GM21528 (cell line): ENCODE measurements around the gene EOLA2.
"Not testable (repeated sequence)": the region's sequence is repeated elsewhere in the genome, so short reads cannot be mapped to it uniquely, and the experiment has no call there.

ENCODE experiments used
- ATAC-seq: cut with Tn5 transposase; IDR thresholded peaks from one replicate; pipeline ENCODE4 v1.9.1; 2021; ENCODE audit warnings: mild to moderate bottlenecking, moderate library complexity; ENCODE audit not compliant: unreplicated experiment, low FRiP score

EOLA2 gene

DNA sequence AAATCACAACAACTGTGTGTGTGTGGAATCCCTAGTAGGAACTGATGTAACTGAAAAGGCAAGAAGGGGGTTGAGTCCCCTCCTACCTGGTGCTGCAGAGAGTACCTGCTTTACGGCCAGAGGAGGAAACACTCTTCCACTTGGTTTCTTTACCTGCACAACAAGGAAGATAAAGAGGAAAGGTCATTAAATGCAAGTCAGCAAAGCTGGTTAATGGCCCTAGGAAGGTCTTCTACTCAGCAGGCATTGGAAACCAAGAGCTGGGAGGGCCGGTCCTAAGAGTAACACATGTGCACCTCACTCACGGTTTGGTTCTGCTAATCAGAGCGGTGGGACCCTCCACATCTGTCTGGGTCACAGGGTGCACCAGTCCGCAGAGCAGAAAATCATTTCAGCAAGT is 963 bp downstream of the EOLA2 start:
- ATAC-seq = not testable (repeated sequence)

DNA sequence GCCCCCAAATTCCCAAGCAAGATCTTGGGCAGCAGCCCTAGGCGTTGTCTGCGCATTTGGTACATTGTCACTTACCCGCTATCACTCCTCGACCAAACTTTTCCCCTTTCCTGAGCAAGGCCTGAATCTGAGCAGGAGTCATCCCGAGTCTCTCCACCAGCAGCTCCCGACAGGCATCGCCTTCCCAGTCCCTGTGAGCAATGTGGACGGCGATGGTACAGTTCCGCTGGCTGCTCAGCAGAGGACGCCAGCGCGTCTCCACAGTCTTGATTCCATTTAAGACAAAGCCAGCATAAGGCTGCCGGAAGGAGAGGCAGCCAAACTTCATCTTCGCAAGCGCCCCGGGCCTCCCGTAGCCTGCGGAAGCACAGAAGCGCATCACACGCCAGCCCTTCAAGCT is 4.7 kb downstream of the EOLA2 start:
- not testable (repeated sequence) for ATAC-seq

DNA sequence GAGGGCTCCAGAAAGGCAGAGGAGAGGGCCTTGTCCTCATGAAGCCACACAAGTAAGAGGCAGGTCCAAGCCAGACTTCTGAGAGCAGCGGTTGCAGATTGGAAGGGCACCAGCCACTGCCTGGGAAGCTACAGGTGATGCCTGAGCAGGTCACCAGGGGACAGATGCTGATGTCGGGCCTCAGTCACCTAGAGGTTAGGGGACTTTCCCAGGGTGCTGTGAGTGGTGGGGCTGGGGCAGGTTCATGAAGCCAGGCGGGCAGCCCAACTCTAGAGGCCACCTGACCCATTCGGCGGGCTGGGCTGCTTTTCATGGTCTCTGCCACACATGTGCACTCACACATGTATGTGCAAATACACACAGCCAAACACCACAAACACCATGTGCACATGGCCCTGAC is 5.3 kb downstream of the EOLA2 start:
- not testable (repeated sequence) for ATAC-seq

DNA sequence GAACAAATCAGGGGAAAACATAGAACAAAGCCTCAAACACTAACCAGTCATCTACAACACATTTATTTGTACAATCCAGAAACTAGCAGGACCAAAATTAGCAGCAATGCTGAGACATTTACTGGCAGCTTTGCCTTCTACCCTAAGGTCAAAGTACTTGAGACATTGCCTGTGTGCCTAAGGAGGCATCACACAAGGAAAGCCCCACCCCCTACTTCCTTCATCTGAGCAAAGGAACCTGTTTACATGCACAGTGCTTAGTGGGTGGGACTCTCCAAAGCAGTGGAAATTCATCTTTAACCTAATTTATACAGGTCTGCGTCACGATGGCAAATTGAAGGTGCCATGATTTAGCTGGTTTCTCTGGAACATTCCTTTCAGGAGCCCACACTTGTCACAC is 6.1 kb downstream of the EOLA2 start:
- not testable (repeated sequence) for ATAC-seq

DNA sequence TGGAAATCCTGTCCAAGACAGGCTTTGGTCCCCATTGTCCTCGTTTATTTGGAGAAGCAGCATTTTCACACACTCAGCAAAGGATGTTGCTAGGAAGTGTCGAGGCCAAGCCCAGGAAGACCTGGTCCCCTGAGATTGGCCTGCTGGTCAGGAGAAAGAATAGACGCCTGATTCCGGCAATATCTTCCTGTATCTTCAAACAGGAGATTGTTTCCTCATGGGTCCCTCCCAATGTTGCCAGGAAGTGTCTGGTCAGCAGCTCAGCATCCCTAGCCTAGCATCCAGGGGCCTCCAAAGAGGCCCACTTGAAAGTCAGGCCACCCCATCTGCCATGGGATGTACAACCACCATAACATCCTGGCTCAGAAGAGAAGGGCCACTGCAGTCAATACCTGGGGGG is 6.9 kb downstream of the EOLA2 start:
- not testable (repeated sequence) for ATAC-seq

DNA sequence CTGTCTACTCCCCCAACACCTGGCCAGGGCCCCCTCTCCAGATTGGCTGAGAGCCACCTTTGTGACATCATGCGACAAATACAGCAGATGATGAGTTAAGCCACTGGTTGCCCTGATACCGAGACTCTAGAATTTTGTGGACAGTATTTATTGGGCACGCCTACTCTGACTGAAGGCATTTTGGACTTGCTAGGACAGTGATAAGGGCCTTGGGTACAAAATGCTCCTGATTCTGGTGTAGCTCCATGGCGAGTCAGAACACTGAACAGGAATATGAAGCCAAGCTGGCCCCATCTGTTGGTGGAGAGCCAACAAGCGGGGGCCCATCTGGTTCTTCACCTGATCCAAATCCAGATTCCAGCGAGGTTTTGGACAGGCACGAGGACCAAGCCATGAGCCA is 8.9 kb downstream of the EOLA2 start, which contains the start of gene HSFX4:
Gene HSFX4 (plus strand): TSS at position 174 of the 400 bp plus-strand sequence. CDS start 72 bp downstream, at position 246.
- ATAC-seq = not testable (repeated sequence)

DNA sequence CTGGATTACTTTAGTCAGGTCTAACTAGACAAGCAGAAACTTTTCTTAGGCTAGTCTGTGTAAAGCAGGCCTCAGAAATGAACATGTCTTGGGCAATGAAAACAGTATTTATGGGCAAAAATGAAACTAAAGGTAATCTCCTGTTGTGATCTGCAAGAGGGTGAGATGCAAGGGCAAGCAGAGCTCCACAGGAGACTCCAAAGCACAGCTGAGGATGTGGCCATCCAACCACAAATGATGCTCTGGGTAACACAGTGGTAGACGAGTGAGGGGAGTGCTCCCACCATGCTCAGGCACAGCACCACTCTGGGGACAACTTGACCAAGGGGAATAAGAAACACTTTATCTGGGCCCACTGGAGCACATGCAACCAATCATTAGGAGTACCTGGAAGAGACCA is 9.7 kb downstream of the EOLA2 start:
- ATAC-seq = not testable (repeated sequence)

DNA sequence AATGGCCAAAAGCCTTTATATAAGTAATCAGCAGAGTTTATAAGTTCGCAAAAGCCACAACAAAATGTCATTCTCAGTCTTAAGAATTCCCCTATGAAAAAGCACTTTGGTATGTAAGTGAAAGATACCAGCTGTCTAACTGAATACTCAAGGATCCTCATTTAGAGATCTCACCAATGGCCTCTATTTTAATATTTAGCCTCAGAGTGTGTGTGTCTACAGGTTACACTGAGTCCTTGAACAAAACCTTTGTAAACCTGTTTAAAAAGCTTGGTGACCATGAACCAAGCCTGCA is 10.4 kb downstream of the EOLA2 start:
- ATAC-seq = not testable (repeated sequence)

DNA sequence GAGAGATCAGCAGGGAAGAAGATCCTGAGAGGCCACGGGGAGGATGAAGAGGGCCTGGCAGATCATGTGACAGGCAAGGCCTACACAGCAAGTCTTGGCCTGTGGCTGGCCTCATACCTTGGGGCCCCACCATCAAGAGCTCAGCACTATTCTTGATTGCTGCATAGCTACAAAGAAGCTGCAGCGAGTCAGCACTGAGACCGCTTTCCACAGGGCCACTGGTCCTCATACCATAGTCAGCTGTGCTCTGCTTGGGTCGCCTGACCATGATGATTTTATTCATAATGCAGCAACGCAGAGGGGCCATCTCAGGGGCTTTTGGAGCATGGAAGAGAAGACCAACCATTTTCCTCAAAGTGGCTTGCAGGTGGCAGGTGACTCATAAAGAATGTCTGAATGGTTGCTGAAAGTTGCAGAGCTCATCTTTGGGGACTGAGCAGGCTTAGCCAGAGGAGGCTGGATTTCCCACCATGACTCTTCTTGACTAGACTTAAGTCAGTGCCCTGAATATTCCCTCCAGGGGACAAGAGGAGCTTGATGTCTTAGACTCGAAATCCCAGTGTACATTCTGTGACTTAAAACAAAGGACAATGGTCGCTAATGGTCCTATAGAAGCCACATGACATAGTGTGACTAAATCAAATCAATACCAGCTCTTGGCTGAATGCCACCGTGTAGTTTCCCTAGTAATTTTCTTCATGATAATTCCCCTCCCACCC is 10.9 kb downstream of the EOLA2 start:
- not testable (repeated sequence) for ATAC-seq

DNA sequence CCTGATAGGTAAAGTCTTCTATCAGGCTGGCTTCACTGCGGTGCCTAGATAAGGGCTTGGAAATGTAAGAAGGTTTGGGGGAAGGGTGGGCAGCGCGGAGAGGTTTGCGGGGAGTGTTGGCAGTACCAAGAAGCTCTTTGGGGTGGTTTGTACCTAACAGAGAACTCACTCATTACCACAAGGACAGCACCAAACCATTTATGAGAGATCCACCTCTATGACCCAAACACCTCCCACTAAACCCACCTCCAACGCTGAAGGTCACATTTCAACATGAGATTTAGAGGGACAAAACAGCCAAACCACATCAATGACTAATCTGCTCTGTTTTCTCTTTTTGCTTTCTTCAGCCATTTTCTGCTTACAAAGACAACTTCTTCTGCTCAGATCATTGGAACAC is 13.9 kb downstream of the EOLA2 start:
- ATAC-seq = not testable (repeated sequence)

DNA sequence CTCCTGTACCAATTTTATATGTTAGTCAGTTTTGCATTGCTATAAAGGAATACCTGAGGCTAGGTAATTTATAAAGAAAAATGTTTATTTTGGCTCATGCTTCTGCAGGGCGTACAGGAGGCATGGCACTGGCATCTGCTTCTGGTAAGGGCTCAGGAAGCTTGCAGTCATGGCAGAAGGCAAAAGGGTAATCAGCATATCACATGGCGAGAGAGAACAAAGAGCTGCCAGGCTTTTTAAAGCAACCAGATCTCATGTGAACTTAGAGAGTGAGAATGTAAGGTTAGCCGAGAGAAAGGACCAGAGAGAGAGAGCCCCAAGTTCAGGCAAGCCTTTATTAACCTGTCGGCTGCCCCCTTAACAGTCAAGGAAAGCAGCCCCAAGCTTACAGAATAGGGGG is 14.5 kb downstream of the EOLA2 start:
- ATAC-seq = not testable (repeated sequence)

DNA sequence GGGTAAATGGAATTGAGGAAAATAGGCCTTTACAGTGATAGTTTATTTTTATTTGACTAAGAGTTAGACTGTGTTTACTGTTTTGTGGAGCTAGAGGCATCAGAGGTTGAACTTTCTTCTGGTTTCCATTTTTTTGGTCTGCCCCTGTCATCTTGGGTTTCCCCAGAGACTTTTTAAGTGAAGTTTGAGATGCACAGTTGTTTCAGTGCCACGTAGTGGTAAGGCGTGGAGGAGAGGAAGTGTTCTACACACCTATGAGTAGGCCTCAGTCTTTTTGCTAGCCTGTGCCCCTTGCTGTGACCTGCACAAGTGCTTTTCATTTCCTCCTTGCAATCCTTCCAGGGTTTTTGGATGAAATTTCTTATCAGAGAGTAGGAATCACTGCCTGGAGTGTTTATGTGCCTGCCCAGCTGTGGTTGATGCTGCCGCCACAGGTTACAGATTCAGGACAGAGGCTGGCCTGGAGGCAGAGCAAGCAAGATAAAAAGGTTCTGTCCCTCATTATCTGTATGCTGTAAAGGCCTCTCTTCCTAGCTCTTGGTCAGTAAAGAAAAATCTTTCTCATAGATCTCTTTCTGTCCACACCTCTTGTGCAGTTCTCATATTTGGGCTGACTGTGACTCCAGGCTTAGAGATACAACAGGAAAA is 21.4 kb downstream of the EOLA2 start:
- ATAC-seq = no peak

DNA sequence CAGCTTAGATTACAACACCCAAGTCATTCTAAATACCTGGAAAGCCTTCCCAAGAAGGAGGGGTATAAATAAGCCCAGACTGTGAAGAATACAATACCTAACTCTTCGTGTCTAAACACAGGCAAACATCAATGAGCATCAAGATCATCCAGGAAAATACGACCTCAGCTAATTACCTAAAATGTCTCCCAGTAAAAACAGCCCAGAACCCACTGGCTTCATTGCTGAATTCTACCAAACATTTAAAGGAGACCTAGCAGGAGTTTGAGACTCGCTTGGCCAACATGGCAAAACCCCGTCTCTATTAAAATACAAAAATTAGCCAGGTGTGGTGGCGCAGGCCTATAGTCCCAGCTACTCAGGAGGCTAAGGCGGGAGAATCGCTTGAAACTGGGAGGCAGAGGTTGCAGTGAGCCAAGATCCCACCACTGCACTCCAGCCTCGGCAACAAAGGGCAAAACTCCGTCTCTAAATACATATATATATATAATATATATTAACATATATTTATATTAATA is 28.1 kb downstream of the EOLA2 start:
- ATAC-seq = no peak

DNA sequence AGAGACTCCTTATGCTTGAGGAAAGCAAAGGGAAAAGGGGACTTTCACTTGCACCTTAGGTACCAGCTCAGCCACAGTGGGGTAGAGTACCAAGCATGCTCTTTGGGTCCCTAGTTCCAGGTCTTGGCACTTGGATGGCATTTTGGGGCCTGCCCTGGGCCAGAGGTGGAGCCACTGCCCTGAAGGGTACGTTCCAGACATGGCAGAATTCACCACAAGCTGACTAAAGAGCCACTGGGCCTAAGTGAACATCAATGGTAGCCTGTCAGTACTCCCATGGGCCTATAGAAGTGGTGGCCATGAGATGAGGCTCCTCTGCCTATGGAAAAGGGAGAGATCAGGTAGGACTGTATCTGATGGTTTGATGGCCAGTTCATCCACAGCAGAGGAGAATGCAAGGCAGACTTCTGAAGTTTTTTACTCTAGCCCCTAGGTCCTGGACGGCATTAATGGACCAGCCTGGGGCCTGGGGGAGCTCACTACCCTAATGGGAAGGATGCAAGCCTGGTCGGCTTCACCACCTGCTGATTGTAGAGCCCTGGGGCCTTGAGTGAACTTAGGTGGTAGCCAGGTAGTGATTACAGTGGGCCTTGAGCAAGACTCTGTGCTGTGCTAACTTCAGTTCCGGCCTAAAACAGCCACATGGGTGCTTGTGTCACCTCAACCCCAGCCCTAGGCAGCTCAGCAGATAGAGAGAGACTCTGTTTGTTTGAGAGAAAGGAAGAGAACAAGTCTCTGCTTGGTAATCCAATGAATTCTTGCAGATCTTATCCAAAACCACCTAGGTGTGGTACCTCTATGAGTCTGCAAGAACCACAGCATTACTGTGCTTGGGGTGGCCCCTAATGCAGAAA is 28.7 kb downstream of the EOLA2 start:
- ATAC-seq = no peak

DNA sequence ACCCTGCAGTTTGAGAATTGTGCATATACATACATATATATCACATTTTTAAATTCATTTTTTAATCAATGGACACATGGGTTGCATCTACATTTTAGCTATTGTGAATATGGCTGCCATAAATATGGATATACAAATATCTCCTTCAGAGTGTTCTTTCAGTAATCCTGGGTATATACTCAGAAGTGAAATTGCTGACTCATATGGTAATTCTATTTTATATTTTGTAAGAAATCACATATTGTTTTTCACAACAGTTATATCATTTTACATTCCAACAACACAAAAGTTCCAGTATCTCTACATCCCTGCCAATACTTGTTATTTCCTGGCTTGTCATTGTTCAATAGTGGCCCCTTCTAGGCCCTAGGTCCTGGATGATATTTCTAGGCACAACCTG is 29.6 kb downstream of the EOLA2 start:
- ATAC-seq = peak; percentile 7

DNA sequence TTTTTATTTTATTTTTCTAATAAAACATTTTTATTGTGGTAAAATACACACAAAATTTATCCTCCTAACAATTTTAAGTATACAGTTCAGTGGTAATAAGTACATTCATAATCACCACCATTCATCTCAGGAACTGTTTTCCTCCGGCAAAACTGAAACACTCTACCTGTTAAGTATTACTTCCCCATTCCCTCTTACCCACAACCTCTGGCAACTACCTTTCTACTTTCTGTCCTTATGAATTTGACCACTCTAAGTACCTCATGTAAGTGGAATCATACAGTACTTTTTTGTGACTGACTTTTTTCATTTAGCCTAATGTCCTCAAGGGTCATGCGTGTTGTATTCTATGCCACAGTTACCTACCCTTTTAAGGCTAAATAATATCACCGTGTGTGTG is 30.0 kb downstream of the EOLA2 start:
- ATAC-seq = peak; percentile 51

DNA sequence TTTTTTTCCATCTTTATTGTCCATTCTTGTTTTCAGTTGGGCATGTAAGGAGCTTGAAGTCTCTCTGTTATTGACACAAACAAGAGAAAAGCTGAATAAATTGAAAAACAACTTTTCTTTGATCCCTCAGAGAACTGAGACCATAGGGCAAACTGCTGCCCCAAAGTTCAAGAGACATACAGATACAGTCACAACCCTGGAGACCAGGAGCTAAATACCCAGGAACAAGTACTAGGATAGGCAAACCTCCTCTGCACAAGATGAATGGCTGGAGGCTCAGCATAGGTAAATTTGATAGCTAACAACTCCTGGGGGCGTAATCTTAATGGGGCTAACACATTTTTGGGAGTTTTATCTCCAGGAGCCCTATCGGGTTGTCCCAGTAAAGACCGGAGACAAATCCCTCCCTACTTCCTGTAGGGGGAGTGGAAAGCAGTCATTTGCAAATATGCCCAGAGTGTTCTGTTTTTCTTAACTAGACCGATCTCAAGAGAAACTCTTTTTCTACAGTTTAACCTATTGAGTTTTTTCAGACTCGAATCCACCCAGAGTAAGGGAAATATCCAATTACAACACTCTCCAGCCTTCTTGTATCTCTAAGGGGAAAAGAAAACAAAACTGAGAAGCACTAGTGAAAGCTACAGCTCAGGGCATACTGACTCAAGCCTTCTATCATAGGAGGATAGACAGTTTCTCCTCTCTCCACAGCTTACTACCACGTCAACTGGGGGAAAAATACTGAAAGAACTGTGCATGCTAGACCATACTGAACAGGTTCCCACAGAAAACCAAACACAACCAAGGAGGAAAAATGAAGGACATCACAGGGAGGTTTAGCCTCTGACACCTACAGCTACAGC is 34.2 kb downstream of the EOLA2 start:
- peak; percentile 83 for ATAC-seq

DNA sequence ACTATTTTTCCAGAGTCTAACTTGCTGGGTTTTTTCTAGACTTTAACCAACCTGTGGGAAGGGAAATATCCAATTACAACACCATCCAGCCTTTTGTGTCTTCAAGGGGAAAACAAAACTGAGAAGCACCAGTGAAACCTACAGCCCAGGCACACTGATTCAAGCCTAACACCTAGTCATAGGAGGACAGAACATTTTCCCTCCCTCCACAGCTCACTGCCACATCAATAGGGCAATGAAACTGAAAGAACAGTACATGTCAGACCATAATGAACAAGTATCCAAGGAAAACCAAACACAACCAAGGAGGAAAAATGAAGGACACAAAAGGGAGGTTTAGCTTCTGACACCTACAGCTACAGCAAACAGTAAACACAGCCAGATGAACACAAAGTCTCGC is 39.7 kb downstream of the EOLA2 start:
- no peak for ATAC-seq

DNA sequence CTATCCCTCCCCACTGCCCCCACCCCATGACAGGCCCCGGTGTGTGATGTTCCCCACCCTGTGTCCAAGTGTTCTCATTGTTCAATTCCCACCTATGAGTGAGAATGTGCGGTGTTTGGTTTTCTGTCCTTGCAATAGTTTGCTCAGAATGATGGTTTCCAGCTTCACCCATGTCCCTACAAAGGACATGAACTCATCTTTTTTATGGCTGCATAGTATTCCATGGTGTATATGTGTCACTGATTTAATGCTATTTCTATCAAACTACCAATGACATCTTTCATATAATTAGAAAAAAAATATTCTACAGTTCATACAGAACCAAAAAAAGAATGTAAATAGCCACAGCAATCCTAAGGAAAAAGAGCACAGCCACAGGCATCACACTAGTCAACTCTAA is 47.5 kb downstream of the EOLA2 start:
- not testable (repeated sequence) for ATAC-seq
